ENCODE measurements around the gene B3GNT9.

DNA sequence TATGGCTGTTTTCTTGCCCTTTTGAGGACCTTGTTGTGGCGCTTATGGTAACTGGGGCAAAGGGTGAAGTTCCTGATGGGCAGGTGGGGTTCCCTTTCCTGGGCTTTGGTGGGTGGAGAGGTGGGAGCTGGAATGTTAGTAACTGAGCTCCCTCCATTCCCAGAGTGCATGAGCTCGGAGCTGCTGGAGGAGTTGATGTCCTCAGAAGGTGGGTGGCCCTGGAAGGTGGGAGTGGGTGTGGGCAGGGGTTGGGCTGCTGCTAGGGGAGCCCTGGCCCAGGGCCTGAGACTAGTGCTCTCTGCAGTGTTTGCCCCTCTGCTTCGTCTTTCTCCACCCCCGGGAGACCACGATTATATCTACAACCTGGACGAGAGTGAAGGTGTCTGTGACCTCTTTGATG, 46.9 kb upstream of the B3GNT9 start:
- TF ChIP-seq, protein P1, sequence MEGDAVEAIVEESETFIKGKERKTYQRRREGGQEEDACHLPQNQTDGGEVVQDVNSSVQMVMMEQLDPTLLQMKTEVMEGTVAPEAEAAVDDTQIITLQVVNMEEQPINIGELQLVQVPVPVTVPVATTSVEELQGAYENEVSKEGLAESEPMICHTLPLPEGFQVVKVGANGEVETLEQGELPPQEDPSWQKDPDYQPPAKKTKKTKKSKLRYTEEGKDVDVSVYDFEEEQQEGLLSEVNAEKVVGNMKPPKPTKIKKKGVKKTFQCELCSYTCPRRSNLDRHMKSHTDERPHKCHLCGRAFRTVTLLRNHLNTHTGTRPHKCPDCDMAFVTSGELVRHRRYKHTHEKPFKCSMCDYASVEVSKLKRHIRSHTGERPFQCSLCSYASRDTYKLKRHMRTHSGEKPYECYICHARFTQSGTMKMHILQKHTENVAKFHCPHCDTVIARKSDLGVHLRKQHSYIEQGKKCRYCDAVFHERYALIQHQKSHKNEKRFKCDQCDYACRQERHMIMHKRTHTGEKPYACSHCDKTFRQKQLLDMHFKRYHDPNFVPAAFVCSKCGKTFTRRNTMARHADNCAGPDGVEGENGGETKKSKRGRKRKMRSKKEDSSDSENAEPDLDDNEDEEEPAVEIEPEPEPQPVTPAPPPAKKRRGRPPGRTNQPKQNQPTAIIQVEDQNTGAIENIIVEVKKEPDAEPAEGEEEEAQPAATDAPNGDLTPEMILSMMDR (IDR thresholded peaks at IDR 0.05), result no peak
- TF ChIP-seq POLR2A (IDR thresholded peaks at IDR 0.05), result no peak
